ENCODE results near the gene AMIGO2. TPM values are rescaled to one million over a fixed set of nuclear protein-coding genes. Genes with fewer than 3 reads are reported as not detected.
A peak's percentile ranks its signal among the peaks of the same experiment; 100 is the strongest.

Gene AMIGO2
- total and polyA plus RNA-seq, 2 donors (not counting 1 experiment from before 2014, with no cell fraction given) = 6.9 to 12.4 TPM

DNA sequence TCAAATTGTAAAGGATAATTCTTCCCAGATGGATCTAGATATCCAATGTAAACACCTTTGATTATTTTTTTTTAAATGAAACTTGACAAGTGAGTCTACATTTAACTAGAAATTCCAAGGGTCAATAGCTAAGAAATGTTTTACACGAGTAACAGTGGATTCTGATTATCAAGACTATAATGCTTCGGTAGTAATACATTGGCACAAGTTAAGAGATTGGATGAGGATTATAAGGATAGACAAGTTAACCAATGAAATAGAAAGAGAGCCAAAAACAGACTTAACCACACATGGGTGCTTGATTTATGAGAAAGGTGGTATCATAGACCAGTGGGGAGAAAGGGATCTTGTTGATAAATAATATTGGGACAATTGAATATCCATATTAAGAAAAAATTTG, 40.7 kb downstream of the AMIGO2 start:
- TF ChIP-seq EZH2 (IDR thresholded peaks at IDR 0.05; ENCODE audit: low read length, missing control alignments) = no peak
- TF ChIP-seq, protein P1, sequence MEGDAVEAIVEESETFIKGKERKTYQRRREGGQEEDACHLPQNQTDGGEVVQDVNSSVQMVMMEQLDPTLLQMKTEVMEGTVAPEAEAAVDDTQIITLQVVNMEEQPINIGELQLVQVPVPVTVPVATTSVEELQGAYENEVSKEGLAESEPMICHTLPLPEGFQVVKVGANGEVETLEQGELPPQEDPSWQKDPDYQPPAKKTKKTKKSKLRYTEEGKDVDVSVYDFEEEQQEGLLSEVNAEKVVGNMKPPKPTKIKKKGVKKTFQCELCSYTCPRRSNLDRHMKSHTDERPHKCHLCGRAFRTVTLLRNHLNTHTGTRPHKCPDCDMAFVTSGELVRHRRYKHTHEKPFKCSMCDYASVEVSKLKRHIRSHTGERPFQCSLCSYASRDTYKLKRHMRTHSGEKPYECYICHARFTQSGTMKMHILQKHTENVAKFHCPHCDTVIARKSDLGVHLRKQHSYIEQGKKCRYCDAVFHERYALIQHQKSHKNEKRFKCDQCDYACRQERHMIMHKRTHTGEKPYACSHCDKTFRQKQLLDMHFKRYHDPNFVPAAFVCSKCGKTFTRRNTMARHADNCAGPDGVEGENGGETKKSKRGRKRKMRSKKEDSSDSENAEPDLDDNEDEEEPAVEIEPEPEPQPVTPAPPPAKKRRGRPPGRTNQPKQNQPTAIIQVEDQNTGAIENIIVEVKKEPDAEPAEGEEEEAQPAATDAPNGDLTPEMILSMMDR (conservative IDR thresholded peaks at IDR 0.05 in 1 of 2, IDR thresholded peaks at IDR 0.05 in 1 of 2; ENCODE audit: low read depth in 1 of 2, low read length in 2 of 2) = no peak

DNA sequence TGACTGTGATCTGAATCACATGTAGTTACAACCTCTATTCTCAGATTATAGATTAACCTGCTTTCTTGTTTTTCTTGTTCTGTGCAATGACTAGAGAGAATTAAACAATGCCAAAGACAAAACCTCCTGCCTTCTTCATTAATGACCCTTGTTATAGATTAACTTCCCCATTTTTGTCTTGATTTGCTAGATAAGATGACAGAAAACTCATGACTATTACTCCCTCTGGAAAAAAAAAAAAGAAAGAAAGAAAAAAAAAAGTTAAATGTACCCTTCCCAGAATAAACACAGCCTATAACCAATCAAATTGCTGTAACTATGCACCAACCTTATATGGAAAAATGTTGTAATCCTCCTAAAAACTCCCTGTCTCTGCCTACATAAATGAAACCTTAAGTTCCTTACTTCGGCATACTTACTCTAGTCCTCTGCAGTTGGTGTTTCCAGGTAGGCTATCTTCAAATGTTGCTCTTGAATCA, 41.5 kb downstream of the AMIGO2 start:
- Histone ChIP-seq H3K9ac (ENCODE audit: insufficient read depth, low read length) (no peak overlapping the region), H3K27ac (ENCODE audit: insufficient read depth, low read length) (no peak overlapping the region), H3K4me3 (replicated peaks in 1 of 4; ENCODE audit: control extremely low read depth in 1 of 4, insufficient read depth in 1 of 4, low read depth in 3 of 4, low read length in 4 of 4) (no peak overlapping the region), H3K36me3 (ENCODE audit: control insufficient read depth, insufficient read depth, low read length) (no peaks in the 10 kb centered on the region), H3K9me3 (ENCODE audit: control insufficient read depth, insufficient read depth, low read depth, low read length) (no peaks in the 10 kb centered on the region), H3K27me3 (ENCODE audit: control insufficient read depth, insufficient read depth, low read length) (no peaks in the 10 kb centered on the region), H4K20me1 (ENCODE audit: control insufficient read depth, extremely low read depth, insufficient read depth, low read length) (no peaks in the 10 kb centered on the region), H3K4me1 (ENCODE audit: control insufficient read depth, extremely low read depth, insufficient read depth, low read length) (no peaks in the 10 kb centered on the region), H3K4me2 (ENCODE audit: extremely low read depth, insufficient read depth, low read length) (no peak overlapping the region), H3K79me2 (ENCODE audit: control insufficient read depth, insufficient read depth, low read length) (no peaks in the 10 kb centered on the region), H2AFZ (ENCODE audit: low read length) (no peak overlapping the region)
- no peak for TF ChIP-seq EZH2 (IDR thresholded peaks at IDR 0.05; ENCODE audit: low read length, missing control alignments)
- TF ChIP-seq, protein P1 (conservative IDR thresholded peaks at IDR 0.05 in 1 of 2, IDR thresholded peaks at IDR 0.05 in 1 of 2; ENCODE audit: low read depth in 1 of 2, low read length in 2 of 2) = no peak
- peak; percentile 57 to 70 for DNase-seq (ENCODE audit: low read depth in 2 of 2)

More for the DNA sequence above, 40.7 kb downstream of the AMIGO2 start:
- H3K9me3 ChIP-seq (ENCODE audit: control insufficient read depth, insufficient read depth, low read depth, low read length) = no peaks in the 10 kb centered on the region
- no peaks in the 10 kb centered on the region for H3K4me1 ChIP-seq (ENCODE audit: control insufficient read depth, extremely low read depth, insufficient read depth, low read length)
- H3K4me3 ChIP-seq (replicated peaks in 1 of 4; ENCODE audit: control extremely low read depth in 1 of 4, insufficient read depth in 1 of 4, low read depth in 3 of 4, low read length in 4 of 4) = no peak overlapping the region
- no peak overlapping the region for H3K4me2 ChIP-seq (ENCODE audit: extremely low read depth, insufficient read depth, low read length)
- H3K9ac ChIP-seq (ENCODE audit: insufficient read depth, low read length) = no peak overlapping the region
- H3K79me2 ChIP-seq (ENCODE audit: control insufficient read depth, insufficient read depth, low read length) = no peaks in the 10 kb centered on the region
- no peak overlapping the region for H2AFZ ChIP-seq (ENCODE audit: low read length)
- no peaks in the 10 kb centered on the region for H3K27me3 ChIP-seq (ENCODE audit: control insufficient read depth, insufficient read depth, low read length)
- H4K20me1 ChIP-seq (ENCODE audit: control insufficient read depth, extremely low read depth, insufficient read depth, low read length) = no peaks in the 10 kb centered on the region
- no peak for DNase-seq (ENCODE audit: low read depth in 2 of 2)
- H3K27ac ChIP-seq (ENCODE audit: insufficient read depth, low read length) = no peak overlapping the region
- H3K36me3 ChIP-seq (ENCODE audit: control insufficient read depth, insufficient read depth, low read length) = no peaks in the 10 kb centered on the region

DNA sequence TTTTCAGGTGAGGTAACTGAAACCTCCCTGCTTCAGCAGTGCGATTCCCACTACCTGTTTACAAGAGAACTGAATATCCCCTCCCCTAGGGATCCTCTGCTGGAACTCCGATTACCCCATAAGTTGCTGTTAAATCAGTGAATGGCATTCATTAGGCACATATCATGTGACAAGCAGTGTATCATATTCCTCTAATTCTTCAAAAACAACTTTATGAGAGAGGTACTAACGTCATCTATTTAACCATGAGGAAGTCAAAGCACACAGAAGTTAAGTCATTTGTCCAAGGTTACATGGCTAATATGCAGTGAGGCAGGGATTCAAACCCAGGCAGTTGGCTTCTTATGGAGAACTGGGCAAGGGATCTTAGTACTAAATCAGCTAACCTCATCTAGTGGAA, 44.3 kb downstream of the AMIGO2 start:
- H3K27me3 ChIP-seq (ENCODE audit: control insufficient read depth, insufficient read depth, low read length) = no peaks in the 10 kb centered on the region
- TF ChIP-seq, protein P1 (conservative IDR thresholded peaks at IDR 0.05 in 1 of 2, IDR thresholded peaks at IDR 0.05 in 1 of 2; ENCODE audit: low read depth in 1 of 2, low read length in 2 of 2) = no peak
- no peak for TF ChIP-seq EZH2 (IDR thresholded peaks at IDR 0.05; ENCODE audit: low read length, missing control alignments)
- H2AFZ ChIP-seq (ENCODE audit: low read length) = no peak overlapping the region
- H3K27ac ChIP-seq (ENCODE audit: insufficient read depth, low read length) = no peak overlapping the region
- H3K36me3 ChIP-seq (ENCODE audit: control insufficient read depth, insufficient read depth, low read length) = no peaks in the 10 kb centered on the region
- DNase-seq (ENCODE audit: low read depth in 2 of 2) = no peak
- H3K4me1 ChIP-seq (ENCODE audit: control insufficient read depth, extremely low read depth, insufficient read depth, low read length) = no peaks in the 10 kb centered on the region
- H3K4me3 ChIP-seq (replicated peaks in 1 of 4; ENCODE audit: control extremely low read depth in 1 of 4, insufficient read depth in 1 of 4, low read depth in 3 of 4, low read length in 4 of 4) = no peak overlapping the region
- H3K4me2 ChIP-seq (ENCODE audit: extremely low read depth, insufficient read depth, low read length) = no peak overlapping the region
- no peaks in the 10 kb centered on the region for H3K79me2 ChIP-seq (ENCODE audit: control insufficient read depth, insufficient read depth, low read length)
- no peak overlapping the region for H3K9ac ChIP-seq (ENCODE audit: insufficient read depth, low read length)
- H4K20me1 ChIP-seq (ENCODE audit: control insufficient read depth, extremely low read depth, insufficient read depth, low read length) = no peaks in the 10 kb centered on the region
- H3K9me3 ChIP-seq (ENCODE audit: control insufficient read depth, insufficient read depth, low read depth, low read length) = no peaks in the 10 kb centered on the region

All from fibroblast of lung (primary cell).